HG03025 (cell line): ENCODE data around the gene FPR2.
"Not testable (repeated sequence)": the region's sequence is repeated elsewhere in the genome, so short reads cannot be mapped to it uniquely, and the experiment has no call there.

Source experiments
- ATAC-seq: cut with Tn5 transposase; IDR thresholded peaks from one replicate; pipeline ENCODE4 v1.9.1; 2021; ENCODE audit warnings: mild to moderate bottlenecking, moderate library complexity; ENCODE audit not compliant: unreplicated experiment, low FRiP score

FPR2 gene

GRCh38 chr19:51803519-51803918, 42.5 kb downstream of the FPR2 start:
- ATAC-seq = no peak

DNA sequence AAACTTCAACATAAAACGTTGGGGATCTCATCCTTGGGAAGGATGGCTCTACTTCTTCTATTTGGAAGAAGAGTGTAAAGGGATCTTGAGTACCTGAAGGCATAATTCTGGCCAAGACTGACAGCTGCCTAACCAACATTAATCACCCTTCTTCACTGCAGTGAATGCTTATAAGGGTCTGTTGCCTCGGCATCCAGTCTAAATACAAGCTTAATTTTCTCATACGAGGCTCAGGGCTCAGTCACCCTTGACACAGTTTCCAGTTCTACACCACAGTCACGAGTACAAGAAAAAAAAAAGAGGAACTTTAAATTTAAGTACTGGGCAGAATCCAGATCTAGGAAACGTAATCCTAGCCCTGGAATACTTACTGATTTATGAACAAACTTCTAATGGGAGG, 43.0 kb downstream of the FPR2 start:
- no peak for ATAC-seq

GRCh38 chr19:51804789-51805188, 43.8 kb downstream of the FPR2 start:
- ATAC-seq = not testable (repeated sequence)

DNA sequence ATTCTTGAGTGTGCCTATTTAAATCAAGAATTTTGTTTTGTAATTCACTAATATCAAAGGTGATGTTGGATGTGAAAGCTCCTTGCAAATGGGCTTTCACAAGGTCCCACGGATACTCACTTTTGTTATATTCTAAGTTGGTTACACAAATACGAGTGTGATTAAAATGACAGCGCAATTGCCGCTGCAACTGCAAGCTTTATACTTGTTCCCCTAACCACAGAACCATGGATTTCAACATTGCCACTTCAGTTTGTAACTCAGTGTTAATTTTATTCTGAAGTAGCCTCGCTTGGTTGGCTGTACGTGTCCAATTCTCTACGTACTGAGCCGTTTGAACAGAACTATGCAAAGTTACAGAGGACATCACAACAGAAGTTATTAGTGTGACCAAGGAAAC, 44.4 kb downstream of the FPR2 start:
- not testable (repeated sequence) for ATAC-seq

DNA sequence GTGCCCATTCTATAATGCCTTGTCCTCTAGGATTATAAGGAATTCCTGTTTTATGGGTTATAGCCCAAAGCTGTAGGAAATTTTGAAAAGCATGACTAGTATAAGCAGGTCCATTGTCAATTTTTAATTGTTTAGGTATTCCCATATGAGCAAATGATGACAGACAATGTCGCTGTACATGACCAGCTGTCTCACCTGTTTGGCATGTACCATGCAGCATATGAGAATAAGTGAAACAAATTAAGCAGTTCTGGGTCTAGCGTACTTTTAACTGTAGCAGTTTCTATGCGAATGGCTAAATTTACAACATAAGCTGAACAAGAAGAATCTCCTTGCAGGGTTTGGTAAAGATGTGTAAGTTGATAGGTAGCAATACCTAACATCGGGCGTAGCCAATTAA, 45.6 kb downstream of the FPR2 start:
- ATAC-seq = not testable (repeated sequence)

- ATAC-seq = no peak
Observed at GRCh38 chr19:51807111-51807701, 46.2 kb downstream of the FPR2 start.

- ATAC-seq = no peak
Observed at GRCh38 chr19:51807925-51808324, 46.9 kb downstream of the FPR2 start.

GRCh38 chr19:51808333-51808986, 47.5 kb downstream of the FPR2 start:
- no peak for ATAC-seq

DNA sequence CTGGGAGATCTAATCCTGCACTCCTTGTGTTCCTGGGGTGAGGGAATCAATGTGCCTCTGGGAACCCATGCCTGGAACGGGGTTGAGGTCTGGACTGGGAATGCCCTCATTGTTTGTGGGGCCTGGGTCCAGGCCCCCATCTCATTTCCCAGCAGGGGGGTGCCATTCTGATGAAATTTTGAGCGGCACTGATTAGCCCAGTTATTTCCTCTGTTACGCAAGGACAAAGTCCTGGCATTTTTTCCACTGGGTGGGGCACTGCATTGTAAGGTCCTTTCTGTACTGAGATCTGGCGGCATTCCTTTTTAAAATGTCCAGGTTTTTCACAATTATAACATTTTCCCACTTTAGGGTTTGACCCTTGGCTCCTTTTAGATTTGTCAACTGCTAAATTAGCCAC, 48.8 kb downstream of the FPR2 start:
- no peak for ATAC-seq

- no peak for ATAC-seq
Observed at GRCh38 chr19:51810223-51810622, 49.2 kb downstream of the FPR2 start.

GRCh38 chr19:51811344-51811743, 50.4 kb downstream of the FPR2 start:
- no peak for ATAC-seq

- ATAC-seq = no peak
Observed at GRCh38 chr19:51815043-51815442, 54.1 kb downstream of the FPR2 start.

DNA sequence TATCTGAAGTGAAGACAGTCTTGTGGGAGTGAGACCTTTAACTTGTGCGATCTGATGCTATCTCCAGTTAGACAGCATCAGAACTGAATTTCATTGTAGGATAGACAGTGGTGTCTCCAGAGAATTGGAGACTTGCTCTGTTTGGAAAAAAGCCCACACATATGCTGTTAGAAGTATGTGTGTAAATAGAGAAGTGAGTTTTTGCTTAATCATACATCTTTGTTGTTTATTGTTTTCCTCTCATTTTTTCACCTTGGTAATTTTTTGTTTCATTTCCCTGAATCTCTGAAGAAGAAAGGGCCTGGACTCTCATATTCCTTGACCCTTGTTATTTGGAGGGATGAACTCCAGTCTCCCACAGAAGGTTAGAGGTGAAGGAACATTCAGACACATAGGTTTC, 55.7 kb downstream of the FPR2 start:
- no peak for ATAC-seq

GRCh38 chr19:51820011-51820410, 59.0 kb downstream of the FPR2 start:
- no peak for ATAC-seq
